A549 (cell line): ENCODE results near the gene CASTOR2. TPM values are rescaled to one million over a fixed set of nuclear protein-coding genes. Genes with fewer than 3 reads are reported as not detected.
"Not testable (repeated sequence)": the region's sequence is repeated elsewhere in the genome, so short reads cannot be mapped to it uniquely, and the experiment has no call there.

Source experiments
- ATAC-seq, 2 experiments: fragments of 200-7000 bp in 1 of 2; fragments of >200 bp in 1 of 2; cut with Nextera tagmentation in 1 of 2; cut with Tn5 transposase in 1 of 2; 3 replicates each; pipeline versions ENCODE4 v1.8.0 to v1.9.1; 2018 to 2020; ENCODE audit warnings: mild to moderate bottlenecking in 1 of 2, moderate library complexity in 1 of 2
- CTCF ChIA-PET: fragments of 300-600 bp; sonication (Branson Sonifier 250); formaldehyde crosslinking; extraction: SDS; loops from one replicate; lab custom pipeline; 2021; ENCODE audit warnings: antibody characterized with exemption, inconsistent platforms; lab: Yijun Ruan, JAX
- POLR2A ChIA-PET: fragments of 350-600 bp; formaldehyde crosslinking; extraction: SDS; loops from one replicate; lab custom pipeline; 2021; ENCODE audit warnings: antibody characterized with exemption, inconsistent platforms; lab: Yijun Ruan, JAX
- DNase-seq, 2 experiments: peaks; one replicate each; pipeline versions ENCODE4 v3.0.0 to v3.0.0-alpha.2; 2011 to 2016; ENCODE audit warnings: low read depth in 1 of 2, low spot score in 1 of 2
- FAIRE-seq: peaks from 2 replicates; lab custom pipeline; 2011; peaks lifted over from hg19 to GRCh38; lab: Jason Lieb, UNC
- H3K27ac ChIP-seq, 2 experiments: fragments of >200 bp; sonication (Bioruptor Twin); formaldehyde crosslinking; 3 replicates each; pipeline ENCODE4 v1.5.1; 2016 to 2017
- H3K4me1 ChIP-seq: fragments of >200 bp; sonication (Bioruptor Twin); formaldehyde crosslinking; 3 replicates; pipeline ENCODE4 v1.6.1; 2016
- H3K4me2 ChIP-seq: fragments of >200 bp; sonication (Bioruptor Twin); formaldehyde crosslinking; 3 replicates; pipeline ENCODE4 v1.6.1; 2016
- H3K4me3 ChIP-seq: fragments of >200 bp; sonication (Bioruptor Twin); formaldehyde crosslinking; 3 replicates; pipeline ENCODE4 v1.5.1; 2016
- H3K9me3 ChIP-seq: fragments of >200 bp; sonication (Bioruptor Twin); formaldehyde crosslinking; 3 replicates; pipeline ENCODE4 v1.6.1; 2016
- WGBS: methylation state at CpG from one replicate; pipeline ENCODE4 v1.1.6; 2017; ENCODE audit errors: missing lambda C conversion rate; 5-methylcytosine and 5-hydroxymethylcytosine counted together
- polyA minus RNA-seq: library from RNA; depleted of rRNA, polyadenylated mRNA; stranded (reverse); fragments of >200 nt; gene quantifications from 2 replicates; pipeline ENCODE4 v1.2.3, GENCODE V29; 2011; rRNA and poly(A)+ RNA removed
- polyA plus RNA-seq, 4 experiments: library from polyadenylated mRNA; depleted of rRNA in 3 of 4; stranded (reverse); fragments of >200 nt; fragmentation: RNase III in 1 of 4; extraction: RNeasy Plus Mini Kit Qiagen cat#74134 plus additional on column Dnase treatment in 1 of 4; gene quantifications; 2 replicates in 3 of 4; 3 replicates in 1 of 4; pipeline ENCODE4 v1.2.3, GENCODE V29; 2011 to 2017

CASTOR2 gene
- 6.0 and 11.8 TPM in 2 replicates for polyA plus RNA-seq (2011; rRNA removed)
- 9.8 and 19.0 TPM in 2 replicates for polyA plus RNA-seq (2012; cell fraction: cytosol; rRNA removed)
- 11.2 and 14.7 TPM in 2 replicates for polyA plus RNA-seq (2012; cell fraction: nucleus; rRNA removed)
- 4.6 to 5.2 TPM (median 4.8 TPM) in 3 replicates for polyA plus RNA-seq (2017; fragmentation: RNase III; extraction: RNeasy Plus Mini Kit Qiagen cat#74134 plus additional on column Dnase treatment)
- polyA minus RNA-seq = 67.9 and 89.4 TPM in 2 replicates

GRCh38 chr7:74964511-74965119, at the start of gene CASTOR2:
Gene CASTOR2 (plus strand): TSS chr7:74964705. CDS start chr7:74964986, 281 bp downstream.
- POLR2A ChIA-PET = interaction anchor here (0.6 kb wide), 1 partner anchor 1167 kb away, joined by 3 read pairs; no protein-coding TSS in a partner anchor
- H3K4me1 ChIP-seq, FAIRE-seq, H3K9me3 ChIP-seq, CTCF ChIA-PET, DNase-seq: not testable (repeated sequence)
- peak within 1 kb of the TSS; percentile 44 for H3K4me3 ChIP-seq
- H3K4me2 ChIP-seq = peak within 1 kb of the TSS; percentile 45; the same call in 2 of the 3 replicates
- no CpG with 5 or more reads among the region's 84 CpGs for WGBS
- H3K27ac ChIP-seq = peak within 1 kb of the TSS; percentile 54 to 81; a peak in 4 of 6 replicates
- peak; percentile 72 to 83 for ATAC-seq

GRCh38 chr7:74922321-74922890, 42.1 kb upstream of the CASTOR2 start:
- FAIRE-seq, H3K9me3 ChIP-seq, POLR2A ChIA-PET, CTCF ChIA-PET, H3K4me3 ChIP-seq, H3K4me2 ChIP-seq, DNase-seq, H3K27ac ChIP-seq, H3K4me1 ChIP-seq: not testable (repeated sequence)
- 84% methylated on average over 8 of the region's 10 CpGs for WGBS
- ATAC-seq = peak; percentile 24 to 42; a peak in 4 of 6 replicates

- POLR2A ChIA-PET = not testable (repeated sequence)
Observed at GRCh38 chr7:74923644-74924043, 40.9 kb upstream of the CASTOR2 start.

GRCh38 chr7:74926968-74927367, 37.5 kb upstream of the CASTOR2 start:
- no CpG with 5 or more reads among the region's 1 CpG for WGBS
- CTCF ChIA-PET, FAIRE-seq, DNase-seq, H3K4me3 ChIP-seq, H3K27ac ChIP-seq, H3K4me1 ChIP-seq, POLR2A ChIA-PET, H3K4me2 ChIP-seq, H3K9me3 ChIP-seq: not testable (repeated sequence)
- ATAC-seq = 0 out of 6 replicates have a peak, but pooled peaks of 1 of the 2 experiments have one; percentile 36

More at GRCh38 chr7:74923644-74924043, 40.9 kb upstream of the CASTOR2 start:
- H3K27ac ChIP-seq, FAIRE-seq, H3K4me1 ChIP-seq, H3K4me2 ChIP-seq, DNase-seq, H3K4me3 ChIP-seq, ATAC-seq, H3K9me3 ChIP-seq: not testable (repeated sequence)
- CTCF ChIA-PET = interaction anchor here (0.7 kb wide), 1 partner anchor 533 kb away, joined by 3 read pairs; no protein-coding TSS in a partner anchor
- WGBS = 69% methylated on average over 1 of the region's 1 CpG

- POLR2A ChIA-PET, H3K27ac ChIP-seq, H3K9me3 ChIP-seq, H3K4me1 ChIP-seq, DNase-seq, FAIRE-seq, H3K4me3 ChIP-seq, H3K4me2 ChIP-seq, CTCF ChIA-PET: not testable (repeated sequence)
- 67% methylated on average over 1 of the region's 6 CpGs for WGBS
- peak in 1 of 2 experiments; percentile 21; a peak in 2 of 6 replicates for ATAC-seq
Observed at GRCh38 chr7:74931563-74932328, 32.8 kb upstream of the CASTOR2 start.

- FAIRE-seq, CTCF ChIA-PET: not testable (repeated sequence)
Observed at GRCh38 chr7:74939429-74939828, 25.1 kb upstream of the CASTOR2 start.

GRCh38 chr7:74941302-74942069, 23.0 kb upstream of the CASTOR2 start:
- H3K4me2 ChIP-seq, H3K4me1 ChIP-seq, H3K4me3 ChIP-seq, H3K27ac ChIP-seq, CTCF ChIA-PET, POLR2A ChIA-PET, H3K9me3 ChIP-seq, FAIRE-seq, DNase-seq: not testable (repeated sequence)
- WGBS = 100% methylated on average over 5 of the region's 9 CpGs
- peak; percentile 62 to 70; a peak in 4 of 6 replicates for ATAC-seq

More at GRCh38 chr7:74939429-74939828, 25.1 kb upstream of the CASTOR2 start:
- H3K4me2 ChIP-seq, H3K4me3 ChIP-seq, H3K27ac ChIP-seq, POLR2A ChIA-PET, H3K4me1 ChIP-seq, ATAC-seq, DNase-seq, H3K9me3 ChIP-seq: not testable (repeated sequence)
- no CpG with 5 or more reads among the region's 2 CpGs for WGBS

GRCh38 chr7:74943923-74944322, 20.6 kb upstream of the CASTOR2 start:
- 72% methylated on average over 4 of the region's 4 CpGs for WGBS
- H3K27ac ChIP-seq, CTCF ChIA-PET, H3K4me1 ChIP-seq, DNase-seq, FAIRE-seq, H3K9me3 ChIP-seq, H3K4me3 ChIP-seq, POLR2A ChIA-PET, H3K4me2 ChIP-seq: not testable (repeated sequence)
- peak; percentile 14 to 16; a peak in 1 of 6 replicates for ATAC-seq

GRCh38 chr7:74947741-74948140, 16.8 kb upstream of the CASTOR2 start:
- WGBS = 100% methylated on average over 1 of the region's 3 CpGs
- not testable (repeated sequence) for FAIRE-seq

GRCh38 chr7:74953774-74954173, 10.7 kb upstream of the CASTOR2 start:
- H3K27ac ChIP-seq, H3K4me1 ChIP-seq, POLR2A ChIA-PET, ATAC-seq, FAIRE-seq, H3K4me2 ChIP-seq, H3K4me3 ChIP-seq, H3K9me3 ChIP-seq, DNase-seq, CTCF ChIA-PET: not testable (repeated sequence)
- no CpG with 5 or more reads among the region's 8 CpGs for WGBS

More at GRCh38 chr7:74947741-74948140, 16.8 kb upstream of the CASTOR2 start:
- H3K27ac ChIP-seq, H3K4me2 ChIP-seq, H3K9me3 ChIP-seq, H3K4me3 ChIP-seq, H3K4me1 ChIP-seq, DNase-seq, POLR2A ChIA-PET, CTCF ChIA-PET: not testable (repeated sequence)
- peak; percentile 34 to 68 for ATAC-seq
